HepG2 (cell line): ENCODE data around the gene TTLL8. TPM values are rescaled to one million over a fixed set of nuclear protein-coding genes. Genes with fewer than 3 reads are reported as not detected.
A peak's percentile ranks its signal among the peaks of the same experiment; 100 is the strongest.

Source experiments
- ARNT ChIP-seq: fragments of 450-650 bp; IDR thresholded peaks from 2 replicates; pipeline ENCODE4 v1.6.1; 2017
- FOXK1 ChIP-seq: sonication (generic); formaldehyde crosslinking; IDR thresholded peaks from 2 replicates; pipeline ENCODE4 v1.4.0; 2020; ENCODE audit warnings: low read depth, missing genetic modification reagents, borderline replicate concordance
- GRHL1 ChIP-seq: sonication (generic); formaldehyde crosslinking; conservative IDR thresholded peaks from 2 replicates; pipeline ENCODE4 v1.8.0; 2022; ENCODE audit warnings: missing genetic modification reagents
- IRF2 ChIP-seq: IDR thresholded peaks from 2 replicates; pipeline ENCODE4 v1.6.1; 2018; ENCODE audit warnings: missing genetic modification reagents, missing compliant biosample characterization
- ISL2 ChIP-seq: sonication (generic); formaldehyde crosslinking; IDR thresholded peaks from 2 replicates; pipeline ENCODE4 v1.5.0; 2020; ENCODE audit warnings: missing genetic modification reagents
- MXI1 ChIP-seq: IDR thresholded peaks from 3 replicates; pipeline ENCODE4 v1.6.1; 2012; ENCODE audit warnings: low read depth, low read length, inconsistent platforms, borderline replicate concordance
- POGK ChIP-seq: sonication (generic); formaldehyde crosslinking; conservative IDR thresholded peaks from 2 replicates; pipeline ENCODE4 v1.8.0; 2022; ENCODE audit warnings: mild to moderate bottlenecking, moderate library complexity, missing genetic modification reagents
- RBM22 ChIP-seq: fragments of 200-400 bp; formaldehyde crosslinking; optimal IDR thresholded peaks from 2 replicates; pipeline ENCODE3; 2017; ENCODE audit warnings: mild to moderate bottlenecking, low read length, moderate library complexity
- RFX1 ChIP-seq: fragments of 450-650 bp; IDR thresholded peaks from 2 replicates; pipeline ENCODE4 v1.6.1; 2017
- ZBTB26 ChIP-seq: IDR thresholded peaks from 2 replicates; pipeline ENCODE4 v1.6.1; 2016; ENCODE audit warnings: missing compliant biosample characterization, missing genetic modification reagents, borderline replicate concordance
- ZEB1 ChIP-seq: IDR thresholded peaks from 2 replicates; pipeline ENCODE4 v1.6.1; 2012; ENCODE audit warnings: mild to moderate bottlenecking, low read depth, inconsistent platforms; ENCODE audit not compliant: insufficient replicate concordance
- ZFP82 ChIP-seq: sonication (generic); formaldehyde crosslinking; IDR thresholded peaks from 2 replicates; pipeline ENCODE4 v1.5.1; 2020; ENCODE audit warnings: mild to moderate bottlenecking, missing genetic modification reagents, borderline replicate concordance
- ZNF20 ChIP-seq: sonication (generic); formaldehyde crosslinking; IDR thresholded peaks from 2 replicates; pipeline ENCODE4 v1.4.0; 2020; ENCODE audit warnings: mild to moderate bottlenecking, moderate library complexity, missing genetic modification reagents
- ZNF225 ChIP-seq: sonication (generic); formaldehyde crosslinking; IDR thresholded peaks from 2 replicates; pipeline ENCODE4 v1.4.0; 2020; ENCODE audit warnings: mild to moderate bottlenecking, missing genetic modification reagents
- ZNF292 ChIP-seq: sonication (generic); formaldehyde crosslinking; IDR thresholded peaks from 2 replicates; pipeline ENCODE4 v1.8.1; 2022; ENCODE audit warnings: mild to moderate bottlenecking, low read depth, missing genetic modification reagents, borderline replicate concordance
- polyA plus RNA-seq, 8 experiments: library from polyadenylated mRNA; depleted of rRNA in 3 of 8; stranded (reverse) in 7 of 8; unstranded in 1 of 8; fragments of >200 nt; fragmentation: Illumina TruSeq in 4 of 8; extraction: Trizol in 4 of 8; gene quantifications; 2 replicates each; pipeline versions ENCODE4 v1.2.1 to v1.2.3, GENCODE V29; 2011 to 2016; ENCODE audit warnings: low read depth in 4 of 8, missing spikeins in 1 of 8, mixed read lengths in 1 of 8; ENCODE audit not compliant: insufficient read depth in 1 of 8
- total RNA-seq, 5 experiments: library from RNA; depleted of rRNA; stranded (reverse); fragments of >200 nt; fragmentation: Illumina TruSeq; extraction: Trizol; gene quantifications; 2 replicates each; pipeline ENCODE4 v1.2.3, GENCODE V29; 2016; ENCODE audit warnings: low read depth in 1 of 5
- TF ChIP-seq, protein P1 (sequence below): sonication (generic); formaldehyde crosslinking; IDR thresholded peaks from 2 replicates; pipeline ENCODE4 v1.4.0; 2020; ENCODE audit warnings: missing genetic modification reagents, mild to moderate bottlenecking, borderline replicate concordance
- TF ChIP-seq, protein P2 (sequence below): fragments of 450-650 bp; IDR thresholded peaks from 2 replicates; pipeline ENCODE4 v1.6.1; 2016
- TF ChIP-seq, protein P3 (sequence below): IDR thresholded peaks from 2 replicates; pipeline ENCODE4 v1.6.1; 2016; ENCODE audit warnings: low read depth, control low read depth

Gene TTLL8
- total and polyA plus RNA-seq, 2 of the 13 experiments (the other 11 are each of a cell fraction or from before 2014, with no cell fraction given): not detected

GRCh38 chr22:49970528-49971231 is 87.4 kb downstream of the TTLL8 start (continued):
- peak; percentile 74; the same call in 1 of the 2 replicates for TF ChIP-seq ZBTB26
- TF ChIP-seq POGK (CRISPR knock-in tag): peak; percentile 49; the same call in 1 of the 2 replicates
- TF ChIP-seq, protein P1, sequence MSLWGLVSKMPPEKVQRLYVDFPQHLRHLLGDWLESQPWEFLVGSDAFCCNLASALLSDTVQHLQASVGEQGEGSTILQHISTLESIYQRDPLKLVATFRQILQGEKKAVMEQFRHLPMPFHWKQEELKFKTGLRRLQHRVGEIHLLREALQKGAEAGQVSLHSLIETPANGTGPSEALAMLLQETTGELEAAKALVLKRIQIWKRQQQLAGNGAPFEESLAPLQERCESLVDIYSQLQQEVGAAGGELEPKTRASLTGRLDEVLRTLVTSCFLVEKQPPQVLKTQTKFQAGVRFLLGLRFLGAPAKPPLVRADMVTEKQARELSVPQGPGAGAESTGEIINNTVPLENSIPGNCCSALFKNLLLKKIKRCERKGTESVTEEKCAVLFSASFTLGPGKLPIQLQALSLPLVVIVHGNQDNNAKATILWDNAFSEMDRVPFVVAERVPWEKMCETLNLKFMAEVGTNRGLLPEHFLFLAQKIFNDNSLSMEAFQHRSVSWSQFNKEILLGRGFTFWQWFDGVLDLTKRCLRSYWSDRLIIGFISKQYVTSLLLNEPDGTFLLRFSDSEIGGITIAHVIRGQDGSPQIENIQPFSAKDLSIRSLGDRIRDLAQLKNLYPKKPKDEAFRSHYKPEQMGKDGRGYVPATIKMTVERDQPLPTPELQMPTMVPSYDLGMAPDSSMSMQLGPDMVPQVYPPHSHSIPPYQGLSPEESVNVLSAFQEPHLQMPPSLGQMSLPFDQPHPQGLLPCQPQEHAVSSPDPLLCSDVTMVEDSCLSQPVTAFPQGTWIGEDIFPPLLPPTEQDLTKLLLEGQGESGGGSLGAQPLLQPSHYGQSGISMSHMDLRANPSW: no peak
- TF ChIP-seq MXI1: peak; percentile 97; the same call in 2 of the 3 replicates
- no peak for TF ChIP-seq ZNF20 (CRISPR knock-in tag)
- no peak for TF ChIP-seq GRHL1 (CRISPR knock-in tag)
- peak; percentile 70; the same call in 1 of the 2 replicates for TF ChIP-seq FOXK1 (CRISPR knock-in tag)
- TF ChIP-seq ARNT: no peak
- peak; percentile 88 for TF ChIP-seq IRF2 (CRISPR knock-in tag)
- TF ChIP-seq ZFP82 (CRISPR knock-in tag): no peak
- peak; percentile 38; the same call in 1 of the 2 replicates for TF ChIP-seq ISL2
- TF ChIP-seq ZNF292 (CRISPR knock-in tag): 0 out of 2 replicates have a peak, but pooled peaks have one; percentile 42
- no peak for TF ChIP-seq RFX1
- TF ChIP-seq, protein P2, sequence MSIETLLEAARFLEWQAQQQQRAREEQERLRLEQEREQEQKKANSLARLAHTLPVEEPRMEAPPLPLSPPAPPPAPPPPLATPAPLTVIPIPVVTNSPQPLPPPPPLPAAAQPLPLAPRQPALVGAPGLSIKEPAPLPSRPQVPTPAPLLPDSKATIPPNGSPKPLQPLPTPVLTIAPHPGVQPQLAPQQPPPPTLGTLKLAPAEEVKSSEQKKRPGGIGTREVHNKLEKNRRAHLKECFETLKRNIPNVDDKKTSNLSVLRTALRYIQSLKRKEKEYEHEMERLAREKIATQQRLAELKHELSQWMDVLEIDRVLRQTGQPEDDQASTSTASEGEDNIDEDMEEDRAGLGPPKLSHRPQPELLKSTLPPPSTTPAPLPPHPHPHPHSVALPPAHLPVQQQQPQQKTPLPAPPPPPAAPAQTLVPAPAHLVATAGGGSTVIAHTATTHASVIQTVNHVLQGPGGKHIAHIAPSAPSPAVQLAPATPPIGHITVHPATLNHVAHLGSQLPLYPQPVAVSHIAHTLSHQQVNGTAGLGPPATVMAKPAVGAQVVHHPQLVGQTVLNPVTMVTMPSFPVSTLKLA: peak; percentile 97
- no peak for TF ChIP-seq ZEB1
- TF ChIP-seq, protein P3, sequence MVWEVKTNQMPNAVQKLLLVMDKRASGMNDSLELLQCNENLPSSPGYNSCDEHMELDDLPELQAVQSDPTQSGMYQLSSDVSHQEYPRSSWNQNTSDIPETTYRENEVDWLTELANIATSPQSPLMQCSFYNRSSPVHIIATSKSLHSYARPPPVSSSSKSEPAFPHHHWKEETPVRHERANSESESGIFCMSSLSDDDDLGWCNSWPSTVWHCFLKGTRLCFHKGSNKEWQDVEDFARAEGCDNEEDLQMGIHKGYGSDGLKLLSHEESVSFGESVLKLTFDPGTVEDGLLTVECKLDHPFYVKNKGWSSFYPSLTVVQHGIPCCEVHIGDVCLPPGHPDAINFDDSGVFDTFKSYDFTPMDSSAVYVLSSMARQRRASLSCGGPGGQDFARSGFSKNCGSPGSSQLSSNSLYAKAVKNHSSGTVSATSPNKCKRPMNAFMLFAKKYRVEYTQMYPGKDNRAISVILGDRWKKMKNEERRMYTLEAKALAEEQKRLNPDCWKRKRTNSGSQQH (CRISPR knock-in tag): peak; percentile 92; the same call in 1 of the 2 replicates
- no peak for TF ChIP-seq RBM22
- no peak; the same call in 1 of the 2 replicates for TF ChIP-seq ZNF225 (CRISPR knock-in tag)
